Hepatocyte (in vitro differentiated cells): ENCODE measurements around the gene TSPAN4.

Source experiments
- CTCF ChIP-seq: fragments of 200-600 bp; sonication (generic); IDR thresholded peaks from 2 replicates; pipeline ENCODE4 v1.5.1; 2016; ENCODE audit warnings: antibody characterized with exemption, mild to moderate bottlenecking; ENCODE audit not compliant: poor library complexity
- EZH2phosphoT487 ChIP-seq: fragments of 200-600 bp; sonication (generic); IDR thresholded peaks from one replicate; pipeline ENCODE4 v1.6.1; 2018; ENCODE audit warnings: antibody characterized with exemption, mild to moderate bottlenecking, low read depth, moderate library complexity; ENCODE audit not compliant: unreplicated experiment, severe bottlenecking

GRCh38 chr11:848380-848931 lies 5.8 kb downstream of the TSPAN4 start:
- TF ChIP-seq CTCF = peak; percentile 68
- TF ChIP-seq EZH2phosphoT487 = no peak
